Amygdala (tissue), 56 donors: ENCODE data around the gene WDFY2.
"Not testable (repeated sequence)": the region's sequence is repeated elsewhere in the genome, so short reads cannot be mapped to it uniquely, and the experiment has no call there.

ENCODE experiments used
- DNase-seq, 56 donors: peaks; one replicate each; lab custom pipeline; 2025; lab: John Stamatoyannopoulos, UW

Gene WDFY2, protein sequence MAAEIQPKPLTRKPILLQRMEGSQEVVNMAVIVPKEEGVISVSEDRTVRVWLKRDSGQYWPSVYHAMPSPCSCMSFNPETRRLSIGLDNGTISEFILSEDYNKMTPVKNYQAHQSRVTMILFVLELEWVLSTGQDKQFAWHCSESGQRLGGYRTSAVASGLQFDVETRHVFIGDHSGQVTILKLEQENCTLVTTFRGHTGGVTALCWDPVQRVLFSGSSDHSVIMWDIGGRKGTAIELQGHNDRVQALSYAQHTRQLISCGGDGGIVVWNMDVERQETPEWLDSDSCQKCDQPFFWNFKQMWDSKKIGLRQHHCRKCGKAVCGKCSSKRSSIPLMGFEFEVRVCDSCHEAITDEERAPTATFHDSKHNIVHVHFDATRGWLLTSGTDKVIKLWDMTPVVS

GRCh38 chr13:51583875-51584730 lies at the start of gene WDFY2:
Gene WDFY2 (plus strand): TSS chr13:51584462. CDS start chr13:51584688, 226 bp downstream.
- peak; percentile 93 to 100 (median 99) for DNase-seq

DNA sequence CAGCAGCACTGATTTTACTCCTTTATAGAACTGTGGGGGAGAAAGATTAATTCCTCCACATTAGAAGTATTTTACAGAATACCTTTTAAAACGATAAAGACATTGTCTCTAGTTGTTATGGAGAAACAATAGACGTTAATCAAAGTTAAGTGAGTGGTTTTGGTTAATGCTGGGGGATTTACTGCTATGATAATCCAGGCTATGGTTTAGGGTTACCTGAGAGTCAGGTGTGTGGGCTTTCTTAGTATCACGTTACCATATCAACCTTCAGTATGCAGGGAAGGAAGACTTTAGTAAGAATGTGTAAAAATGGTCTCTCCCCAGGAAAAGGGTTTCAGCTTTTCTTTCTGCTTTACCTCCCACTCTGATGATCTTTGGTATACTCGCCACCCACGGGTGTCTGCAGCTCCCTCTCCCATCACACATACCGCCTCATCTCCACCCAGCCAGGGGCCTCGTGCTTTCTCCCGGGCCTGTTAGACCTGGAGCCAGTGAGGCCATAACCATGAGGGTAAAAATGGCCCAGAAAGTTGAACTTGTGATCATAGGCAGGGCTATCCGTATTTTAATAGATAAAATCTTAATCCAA lies 45.6 kb upstream of the WDFY2 start:
- peak in 1 of 56 donors; percentile 12 for DNase-seq

GRCh38 chr13:51539887-51540286 lies 44.4 kb upstream of the WDFY2 start:
- no peak for DNase-seq

GRCh38 chr13:51541037-51541436 lies 43.2 kb upstream of the WDFY2 start:
- DNase-seq: no peak

GRCh38 chr13:51541809-51542258 lies 42.4 kb upstream of the WDFY2 start:
- no peak for DNase-seq

DNA sequence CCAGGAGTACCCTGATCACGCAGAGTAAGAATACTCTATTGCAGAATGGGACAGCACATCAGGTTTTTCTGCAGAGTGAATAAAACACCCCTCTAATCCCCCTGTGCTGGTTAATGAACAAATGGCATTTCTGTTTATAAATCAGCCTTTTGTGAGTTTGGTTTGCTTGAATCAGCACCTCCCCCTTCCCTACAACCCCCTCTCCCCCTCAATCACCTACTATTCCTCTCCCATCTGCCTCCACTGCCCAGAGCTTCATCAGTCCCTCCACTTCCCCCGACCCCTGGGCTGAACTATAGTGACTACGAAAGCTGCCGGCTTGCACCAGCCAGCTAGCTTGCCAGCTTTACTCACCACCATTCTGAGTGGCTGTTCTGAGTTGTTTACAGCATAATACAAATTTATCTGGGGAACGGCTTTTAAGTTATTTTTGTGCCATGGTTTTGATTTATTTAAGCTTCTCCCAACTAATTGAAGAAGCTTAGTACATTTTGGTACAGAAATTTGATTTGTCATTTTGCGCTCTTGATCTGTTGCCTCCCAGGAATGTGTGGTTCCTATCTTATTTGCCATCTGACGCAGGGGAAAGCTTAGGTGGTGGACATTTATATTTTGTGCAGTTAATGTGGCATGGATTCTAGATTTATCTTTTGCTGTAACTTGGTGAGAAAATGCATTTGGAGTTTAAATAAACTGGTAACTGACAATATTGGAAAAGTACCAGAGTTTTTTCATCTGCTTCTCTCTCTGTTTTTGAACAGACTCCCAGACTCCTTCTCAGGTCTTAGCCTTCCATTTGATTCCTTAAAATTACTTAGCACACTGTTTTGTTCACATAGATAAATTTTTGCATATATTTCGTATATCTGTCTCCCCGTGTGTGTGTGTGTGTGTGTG lies 41.7 kb upstream of the WDFY2 start:
- DNase-seq: peak in 11 of 56 donors; percentile 5 to 39 (median 14)

DNA sequence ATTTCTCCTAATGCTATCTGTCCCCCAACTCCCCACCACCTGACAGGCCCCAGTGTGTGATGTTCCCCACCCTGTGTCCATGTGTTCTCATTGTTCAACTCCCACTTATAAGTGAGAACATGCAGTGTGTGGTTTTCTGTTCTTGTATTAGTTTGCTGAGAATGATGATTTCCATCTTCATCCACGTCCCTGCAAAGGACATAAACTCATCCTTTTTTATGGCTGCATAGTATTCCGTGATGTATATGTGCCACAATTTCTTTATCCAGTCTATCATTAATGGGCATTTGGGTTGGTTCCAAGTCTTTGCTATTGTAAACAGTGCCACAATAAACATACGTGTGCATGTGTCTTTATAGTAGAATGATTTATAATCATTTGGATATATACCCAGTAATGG lies 38.8 kb upstream of the WDFY2 start:
- DNase-seq: not testable (repeated sequence)

GRCh38 chr13:51547425-51548176 lies 36.7 kb upstream of the WDFY2 start:
- no peak for DNase-seq

GRCh38 chr13:51549050-51549449 lies 35.2 kb upstream of the WDFY2 start:
- no peak for DNase-seq

GRCh38 chr13:51549593-51549992 lies 34.7 kb upstream of the WDFY2 start:
- no peak for DNase-seq

DNA sequence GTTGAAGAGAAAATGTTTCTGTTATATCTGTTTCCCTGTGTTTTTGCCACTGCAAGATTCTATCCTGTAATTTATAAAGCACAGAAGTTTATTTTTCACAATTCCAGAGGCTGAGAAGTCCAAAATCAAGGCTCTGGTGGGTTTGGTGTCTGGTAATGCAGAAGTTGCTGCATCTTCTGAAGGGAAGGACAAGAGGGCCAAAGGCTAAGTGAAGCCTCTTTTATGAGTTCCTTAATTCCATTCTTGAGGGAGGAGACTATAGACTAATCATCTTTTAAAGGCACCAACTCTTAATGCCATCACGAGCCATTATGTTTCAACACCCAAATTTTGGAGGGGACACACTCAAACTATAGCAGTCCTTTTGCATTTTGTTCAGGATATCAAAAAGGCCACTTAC lies 34.1 kb upstream of the WDFY2 start:
- DNase-seq: no peak

- DNase-seq: no peak
These were observed 32.8 kb upstream of the WDFY2 start for GRCh38 chr13:51551416-51551815.

GRCh38 chr13:51552027-51552426 lies 32.2 kb upstream of the WDFY2 start:
- DNase-seq: no peak

- no peak for DNase-seq
These were observed 30.7 kb upstream of the WDFY2 start for GRCh38 chr13:51553531-51553930.

- DNase-seq: no peak
These were observed 27.5 kb upstream of the WDFY2 start for GRCh38 chr13:51556740-51557139.

DNA sequence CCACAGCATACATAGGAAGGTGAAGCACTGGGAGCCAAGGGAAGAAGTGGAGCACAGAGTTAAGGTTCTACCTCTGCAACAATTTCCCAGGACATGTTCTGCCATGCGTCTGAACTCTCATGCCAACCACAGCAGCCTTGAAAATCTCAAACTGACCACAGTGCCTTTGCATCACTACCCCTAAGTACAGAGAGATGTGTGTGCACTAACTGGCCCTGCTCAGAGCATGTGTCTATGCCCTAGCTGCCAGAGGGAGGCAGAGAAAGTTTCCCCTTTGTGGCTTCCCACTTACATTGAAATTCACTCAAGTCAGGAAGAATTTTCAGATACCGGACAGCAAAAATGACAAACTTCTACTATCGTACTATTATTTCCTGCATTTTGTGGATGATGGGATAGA lies 26.8 kb upstream of the WDFY2 start:
- DNase-seq: no peak

DNA sequence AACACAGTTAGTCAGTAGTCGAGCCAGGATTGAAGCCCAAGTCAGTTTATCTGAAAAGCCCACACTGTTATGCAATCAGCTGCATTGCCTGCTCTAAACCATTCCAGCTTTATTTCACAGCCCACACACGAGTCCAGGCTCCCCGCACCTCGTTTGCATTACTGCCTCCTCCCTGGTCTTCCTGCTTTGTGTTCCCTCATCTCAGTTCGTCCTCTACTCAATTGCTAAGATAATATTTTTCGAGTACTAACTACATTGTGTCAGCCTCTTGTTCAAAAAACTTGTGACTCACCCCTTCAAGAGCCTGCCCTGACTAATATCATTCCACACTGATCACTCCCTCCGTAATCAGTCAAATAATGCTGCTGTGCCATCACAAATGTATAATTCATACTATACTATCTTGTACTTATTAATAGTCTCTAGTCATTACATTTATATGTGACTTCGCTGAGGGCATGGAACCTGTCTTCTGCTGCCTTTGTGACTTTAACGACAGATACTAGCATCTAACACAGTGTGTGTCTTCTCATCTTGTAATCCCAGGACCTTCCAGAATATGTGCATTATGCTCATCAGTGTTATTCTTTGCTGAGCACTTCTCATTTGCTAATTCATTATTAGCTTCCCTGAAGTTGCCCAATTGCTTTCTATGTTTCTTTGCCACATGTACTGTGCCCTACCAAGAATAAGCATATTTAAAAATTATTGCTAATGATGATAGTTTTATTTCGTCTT lies 26.2 kb upstream of the WDFY2 start:
- peak in 7 of 56 donors; percentile 2 to 31 (median 13) for DNase-seq

DNA sequence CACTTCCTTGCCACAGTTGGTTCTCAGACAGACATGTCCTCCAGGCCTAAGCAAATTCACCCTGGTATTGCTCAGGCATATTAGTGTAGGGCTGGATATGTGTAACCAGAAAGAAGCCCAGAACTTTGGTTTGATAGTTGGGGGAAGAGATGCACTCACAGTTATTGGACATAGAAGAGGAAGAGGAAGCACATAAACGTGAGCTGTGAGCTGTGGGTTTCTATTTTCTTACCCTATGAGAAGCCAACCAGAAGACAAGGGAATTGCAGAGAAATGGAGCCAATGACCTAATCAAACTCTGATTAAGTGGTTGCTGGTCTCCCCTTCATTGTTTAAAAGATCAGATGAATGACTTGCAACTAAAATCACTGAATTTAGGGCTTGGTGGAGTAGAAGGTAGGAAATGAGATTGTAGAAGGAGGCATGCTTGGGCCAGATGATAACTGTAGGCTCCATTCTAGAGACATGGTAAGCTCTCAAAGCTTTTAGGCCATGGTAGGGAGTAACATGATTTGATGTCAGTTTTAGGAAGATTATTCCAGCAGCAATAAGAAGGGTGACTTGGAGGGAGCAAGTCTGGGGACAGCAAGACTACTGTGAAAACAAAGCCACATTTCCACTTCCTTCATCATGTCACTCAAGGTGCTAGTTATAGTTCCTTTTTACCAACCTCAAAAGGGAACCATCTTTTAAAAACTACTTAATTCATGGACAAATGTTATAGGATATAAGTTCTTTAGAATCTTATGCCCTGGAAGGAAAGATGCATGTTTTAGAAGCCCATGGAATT lies 24.1 kb upstream of the WDFY2 start:
- no peak for DNase-seq
